Frontal cortex (tissue), 4 donors: ENCODE data around the gene ASB18. TPM values are rescaled to one million over a fixed set of nuclear protein-coding genes. Genes with fewer than 3 reads are reported as not detected.

Experiments used
- DNase-seq, 2 donors: peaks; one replicate each; pipeline ENCODE4 v3.0.0; 2012; ENCODE audit warnings: low spot score in 2 of 2
- FAIRE-seq: peaks from 2 replicates; lab custom pipeline; 2012; peaks lifted over from hg19 to GRCh38; lab: Jason Lieb, UNC
- total RNA-seq: library from RNA; depleted of rRNA; stranded (reverse); fragments of >200 nt; gene quantifications from one replicate; pipeline ENCODE4 v1.2.3, GENCODE V29; 2014
- donor health status: control.
- donor health status: control.
- donor health status: control.

The ASB18 gene, protein sequence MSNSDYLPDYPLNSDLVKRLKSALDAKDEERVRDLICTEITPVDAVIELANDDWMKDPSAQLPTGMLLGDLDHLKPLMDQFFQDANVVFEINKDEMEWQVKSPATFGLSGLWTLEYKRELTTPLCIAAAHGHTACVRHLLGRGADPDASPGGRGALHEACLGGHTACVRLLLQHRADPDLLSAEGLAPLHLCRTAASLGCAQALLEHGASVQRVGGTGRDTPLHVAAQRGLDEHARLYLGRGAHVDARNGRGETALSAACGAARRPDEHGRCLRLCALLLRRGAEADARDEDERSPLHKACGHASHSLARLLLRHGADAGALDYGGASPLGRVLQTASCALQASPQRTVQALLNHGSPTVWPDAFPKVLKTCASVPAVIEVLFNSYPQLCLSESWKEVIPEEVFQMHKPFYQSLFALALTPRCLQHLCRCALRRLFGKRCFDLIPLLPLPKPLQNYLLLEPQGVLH
- 0.82 TPM for total RNA-seq

DNA sequence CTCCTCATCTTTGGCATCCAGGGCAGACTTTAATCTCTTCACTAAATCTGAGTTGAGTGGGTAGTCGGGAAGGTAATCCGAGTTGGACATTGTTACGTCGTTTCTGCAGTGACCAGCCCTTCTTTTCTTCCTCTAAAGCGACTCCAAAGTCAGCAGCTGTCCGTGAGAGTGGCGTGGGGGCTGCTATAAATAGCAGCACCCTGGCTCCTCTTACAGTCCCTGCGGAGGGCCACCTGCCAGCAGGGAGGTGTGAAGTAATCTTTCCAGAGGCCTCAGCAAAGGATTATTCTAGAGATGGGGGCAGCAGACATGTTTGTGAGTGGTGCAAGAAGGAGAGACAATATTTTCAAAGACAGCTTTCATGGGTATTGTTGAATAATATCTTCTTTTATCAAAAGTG is at the start of gene ASB18:
Gene ASB18, minus strand, starts transcription at position 151 of the 400 bp plus-strand sequence. Its CDS starts 61 bp downstream, at position 90.
- no peak for DNase-seq
- no peak for FAIRE-seq

GRCh38 chr2:236311286-236311685 is 47.1 kb upstream of the ASB18 start:
- DNase-seq (no peak), FAIRE-seq (no peak)

- peak in 1 of 2 donors; percentile 39 for DNase-seq
- no peak for FAIRE-seq
Measured at GRCh38 chr2:236309669-236310029, 45.4 kb upstream of the ASB18 start.

- DNase-seq (no peak), FAIRE-seq (no peak)
Measured at GRCh38 chr2:236308855-236309668, 44.9 kb upstream of the ASB18 start.

GRCh38 chr2:236307641-236308040 is 43.4 kb upstream of the ASB18 start:
- no peak for FAIRE-seq
- no peak for DNase-seq

GRCh38 chr2:236306825-236307540 is 42.8 kb upstream of the ASB18 start:
- no peak for DNase-seq
- no peak for FAIRE-seq

- FAIRE-seq (no peak), DNase-seq (no peak)
Measured at GRCh38 chr2:236305964-236306605, 41.9 kb upstream of the ASB18 start.

DNA sequence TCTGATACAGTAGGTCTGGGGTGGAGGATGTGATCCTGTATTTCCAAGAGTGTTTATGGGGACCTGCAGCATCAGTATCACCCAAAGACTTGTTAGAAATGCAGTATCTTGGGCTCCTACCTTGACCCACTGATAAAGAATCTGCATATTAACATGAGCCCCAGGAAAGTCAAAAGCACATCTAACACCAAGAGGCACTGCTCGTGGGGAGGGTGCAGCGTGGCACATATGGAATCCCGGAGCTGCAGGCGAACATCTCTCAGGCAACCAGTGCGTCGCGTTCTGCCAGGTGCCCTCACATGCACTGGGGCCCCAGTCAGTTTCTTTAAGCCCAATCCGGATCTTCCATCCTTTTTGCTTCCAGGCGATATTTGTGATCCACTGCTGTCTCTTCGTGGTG is 41.3 kb upstream of the ASB18 start:
- DNase-seq: no peak
- no peak for FAIRE-seq

DNA sequence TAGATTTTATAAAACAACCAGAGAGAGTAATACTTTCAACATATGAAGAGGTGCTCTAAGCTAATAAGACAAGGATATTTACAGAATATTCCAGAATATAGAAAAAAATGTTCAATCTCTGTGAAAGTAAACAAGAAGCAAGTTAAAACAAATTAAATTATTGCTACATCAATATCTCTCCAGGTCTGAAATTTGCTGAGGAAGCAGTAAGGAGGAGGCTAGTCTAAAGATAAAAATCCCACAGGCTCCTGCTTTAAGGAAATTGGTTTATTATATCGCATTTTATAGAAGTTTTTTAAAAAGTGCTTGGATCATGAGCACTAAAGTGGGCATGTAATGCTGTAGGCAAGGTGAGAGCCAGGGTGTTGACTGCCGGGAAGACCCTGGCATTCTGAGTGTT is 39.7 kb upstream of the ASB18 start:
- DNase-seq: no peak
- FAIRE-seq: no peak

DNA sequence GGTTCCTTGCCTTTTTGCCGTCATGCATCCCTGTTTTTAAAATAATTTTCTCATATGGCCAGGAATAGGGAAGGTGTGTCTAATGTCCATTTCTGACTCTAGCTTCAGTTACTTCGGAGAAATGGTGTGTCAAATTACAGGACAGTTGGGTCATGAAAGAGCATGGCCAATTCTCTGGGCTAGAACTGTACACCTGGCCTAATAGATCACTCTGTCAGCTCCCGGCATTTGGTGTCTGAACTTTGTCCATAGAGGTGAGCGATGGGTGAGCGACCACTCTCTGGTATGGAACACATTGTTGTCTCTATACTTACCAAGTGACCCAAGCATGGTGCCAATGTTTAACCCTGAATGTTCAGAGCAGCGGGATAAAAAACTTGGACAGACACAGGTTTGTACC is 38.3 kb upstream of the ASB18 start:
- FAIRE-seq (no peak), DNase-seq (no peak)

GRCh38 chr2:236298924-236299475 is 34.8 kb upstream of the ASB18 start:
- no peak for FAIRE-seq
- DNase-seq: no peak

DNA sequence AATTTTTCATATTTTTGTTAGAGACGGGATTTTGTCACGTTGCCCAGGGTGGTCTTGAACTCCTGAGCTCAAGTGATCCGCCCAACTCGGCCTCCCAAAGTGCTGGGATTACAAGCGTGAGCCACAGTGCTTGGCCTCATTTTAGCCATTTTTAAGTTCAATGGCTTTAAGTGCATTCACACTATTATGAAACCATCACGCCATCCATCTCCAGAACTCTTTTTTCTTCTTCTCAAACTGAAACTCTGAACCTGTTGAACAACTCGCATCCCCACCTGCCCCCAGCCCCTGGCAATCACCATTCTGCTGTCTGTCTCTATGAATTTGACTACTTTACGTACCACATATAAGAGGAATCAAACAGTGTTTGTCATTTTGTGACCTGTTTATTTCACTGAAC is 31.3 kb upstream of the ASB18 start:
- no peak for DNase-seq
- no peak for FAIRE-seq

DNA sequence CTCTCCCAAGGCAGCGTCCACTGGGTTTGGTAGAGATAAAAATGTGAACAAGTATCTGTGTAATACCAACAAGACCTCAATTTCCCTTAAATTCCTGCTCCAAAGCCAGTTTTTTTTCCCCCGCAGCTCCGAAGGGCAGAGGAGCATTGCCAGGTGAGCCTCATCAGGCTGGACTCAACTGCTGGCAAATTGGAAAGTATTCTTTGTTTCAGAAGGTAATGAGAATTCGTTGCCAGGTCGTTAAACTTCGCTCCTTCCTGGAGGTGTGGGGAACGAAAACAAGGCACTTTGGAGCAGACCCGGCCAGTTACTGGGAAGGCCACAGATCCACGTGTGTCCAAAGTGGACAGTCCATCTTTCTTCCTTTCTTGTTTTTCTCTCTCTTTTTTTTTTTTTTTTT is 30.4 kb upstream of the ASB18 start:
- no peak for DNase-seq
- no peak for FAIRE-seq

DNA sequence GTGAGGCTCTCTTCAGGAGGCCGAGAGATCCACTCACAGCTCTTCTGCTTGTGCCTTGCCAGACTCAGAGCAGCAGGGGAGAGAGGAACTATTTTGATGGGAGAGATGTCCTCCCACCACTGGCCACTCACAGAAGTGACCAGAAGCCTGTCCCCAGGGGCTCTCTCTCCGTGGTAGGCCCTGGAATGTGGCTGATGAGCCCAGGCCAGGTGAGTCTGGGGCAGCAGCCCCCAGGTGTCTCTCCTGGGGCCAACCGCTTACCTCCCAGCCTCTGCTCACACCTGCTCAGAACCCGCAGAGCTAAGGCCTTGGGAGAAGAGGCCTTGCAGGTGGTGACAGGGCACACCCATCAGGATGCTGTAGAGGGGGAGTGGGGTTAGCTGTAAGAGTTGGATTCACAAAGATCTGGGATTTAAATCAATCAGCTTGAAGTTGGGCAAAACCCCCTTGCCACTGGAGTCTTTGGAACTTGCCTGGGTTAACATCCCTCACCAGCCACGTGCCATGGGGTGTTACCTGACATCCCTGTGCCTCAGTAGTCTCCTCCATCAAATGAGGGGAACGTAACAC is 29.1 kb upstream of the ASB18 start:
- FAIRE-seq: no peak
- DNase-seq: no peak

DNA sequence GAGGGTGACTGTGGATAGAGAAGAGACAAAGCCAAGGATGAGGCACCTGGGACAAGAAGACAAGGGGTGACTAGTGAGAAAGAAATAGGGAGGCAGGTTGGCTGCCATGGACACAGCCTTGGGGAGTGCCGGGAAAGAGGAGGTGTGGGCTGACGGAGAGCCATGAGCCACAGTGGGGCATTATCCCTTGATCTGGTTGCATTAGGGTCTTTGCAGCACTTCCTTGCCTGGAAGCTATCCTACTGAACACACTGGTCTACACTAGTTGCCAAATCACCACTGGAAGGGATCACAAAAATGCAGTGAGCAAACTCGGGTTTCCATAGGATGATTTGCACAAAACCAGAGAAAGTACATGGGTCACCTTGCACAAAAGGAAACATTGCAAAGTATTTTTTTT is 27.7 kb upstream of the ASB18 start:
- FAIRE-seq (no peak), DNase-seq (no peak)

- FAIRE-seq: no peak
Measured at GRCh38 chr2:236291476-236291875, 27.3 kb upstream of the ASB18 start.

DNA sequence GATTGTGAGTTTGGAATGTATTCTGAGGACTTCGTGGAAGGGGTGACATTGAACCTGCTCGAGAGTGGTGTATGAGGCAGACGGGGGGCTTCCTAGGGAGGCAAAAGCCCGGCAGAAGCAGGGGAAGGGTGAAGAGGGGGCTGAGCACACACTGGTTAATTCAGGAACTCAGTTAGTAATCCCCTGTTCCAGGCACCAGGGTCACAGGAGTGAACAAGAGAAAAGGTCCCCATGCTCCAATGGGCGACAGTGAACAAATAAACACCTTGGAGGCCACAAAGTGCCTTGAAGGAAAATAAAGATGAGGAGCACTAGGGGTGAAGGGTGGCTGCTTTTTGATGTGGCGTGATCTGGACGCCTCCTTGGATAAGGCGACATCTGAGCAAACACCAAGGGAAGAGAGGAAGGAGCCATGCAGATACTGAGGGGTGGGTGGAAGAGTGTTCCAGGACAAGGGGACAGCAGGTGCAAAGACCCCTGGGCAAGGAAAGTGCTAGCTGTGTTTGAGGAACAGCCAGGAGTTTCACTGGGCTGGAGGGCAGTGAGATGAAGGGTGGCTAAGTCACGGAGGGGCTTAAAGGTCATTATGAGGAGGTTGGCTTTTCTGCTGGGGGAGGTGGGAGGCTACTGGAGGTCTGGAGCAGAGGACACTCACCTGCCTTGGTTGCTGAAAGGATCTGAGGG is 26.7 kb upstream of the ASB18 start:
- DNase-seq (no peak), FAIRE-seq (no peak)

More at GRCh38 chr2:236291476-236291875, 27.3 kb upstream of the ASB18 start:
- no peak for DNase-seq

- no peak for DNase-seq
- no peak for FAIRE-seq
Measured at GRCh38 chr2:236289766-236290462, 25.7 kb upstream of the ASB18 start.
